ENCODE results near the gene NEK1. TPM values are rescaled to one million over a fixed set of nuclear protein-coding genes. Genes with fewer than 3 reads are reported as not detected.

Gene NEK1
- total RNA-seq, 2 experiments from 2014 or later, result 15.4 to 16.9 TPM

DNA sequence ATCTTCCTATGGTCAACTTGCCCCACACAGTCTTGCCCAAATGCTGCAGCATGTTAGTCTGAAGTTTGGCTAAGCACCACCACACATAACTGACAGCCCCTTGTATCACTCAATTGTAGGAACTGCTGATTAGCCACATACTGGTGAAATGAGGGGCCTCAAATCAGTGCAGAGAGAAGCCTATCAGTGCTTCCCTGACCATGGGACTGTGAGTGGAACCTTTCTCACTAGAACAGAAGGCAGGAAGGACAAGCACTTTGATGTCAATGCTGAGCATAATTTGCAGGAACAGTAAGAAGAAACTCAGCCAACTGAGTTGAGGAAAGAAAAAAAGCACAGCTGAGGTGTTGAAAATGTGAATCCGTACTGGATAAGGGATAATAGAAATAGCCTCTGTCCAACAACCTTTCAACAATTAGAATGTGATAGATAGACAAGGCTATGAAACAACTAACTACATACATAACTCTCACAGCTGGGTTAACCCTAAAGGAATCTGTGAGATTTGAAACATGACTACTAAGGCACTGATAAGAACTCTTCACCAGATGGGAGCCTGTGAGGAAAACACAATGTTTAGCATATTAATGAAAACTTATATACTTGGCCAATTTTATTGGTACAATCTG, 205.1 kb downstream of the NEK1 start:
- Mint-ChIP-seq H3K9me3 (no peaks in the 10 kb centered on the region), H3K27me3 (no peaks in the 10 kb centered on the region), H3K36me3 (peaks cover 10% of the 10 kb centered on the region), H3K27ac (no peak overlapping the region), H3K4me3 (no peak overlapping the region), H3K4me1 (peaks cover 24% of the 10 kb centered on the region)
- ATAC-seq (ENCODE audit: low read depth) (no peak), DNase-seq (no peak)
- POLR2A ChIA-PET, result no interaction called here

DNA sequence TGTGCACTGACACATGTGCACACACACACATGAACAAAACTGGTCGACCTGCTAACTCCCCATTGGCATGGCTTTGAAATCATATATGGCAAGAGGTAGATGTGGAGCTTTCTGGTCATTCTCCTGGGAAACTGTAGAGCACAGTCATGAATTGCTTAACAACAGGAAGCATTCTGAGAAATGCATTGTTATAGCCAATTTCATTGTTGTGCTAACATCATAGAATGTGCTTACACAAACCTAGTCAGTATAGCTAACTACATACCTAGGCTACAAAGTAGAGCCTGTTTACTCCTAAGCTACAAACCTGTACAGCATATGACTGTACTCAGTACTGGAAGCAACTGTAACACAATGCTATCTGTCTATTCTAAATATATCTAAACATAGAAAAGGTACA, 207.4 kb downstream of the NEK1 start:
- Mint-ChIP-seq H3K27ac (no peak overlapping the region), H3K4me1 (peaks cover 7% of the 10 kb centered on the region)

DNA sequence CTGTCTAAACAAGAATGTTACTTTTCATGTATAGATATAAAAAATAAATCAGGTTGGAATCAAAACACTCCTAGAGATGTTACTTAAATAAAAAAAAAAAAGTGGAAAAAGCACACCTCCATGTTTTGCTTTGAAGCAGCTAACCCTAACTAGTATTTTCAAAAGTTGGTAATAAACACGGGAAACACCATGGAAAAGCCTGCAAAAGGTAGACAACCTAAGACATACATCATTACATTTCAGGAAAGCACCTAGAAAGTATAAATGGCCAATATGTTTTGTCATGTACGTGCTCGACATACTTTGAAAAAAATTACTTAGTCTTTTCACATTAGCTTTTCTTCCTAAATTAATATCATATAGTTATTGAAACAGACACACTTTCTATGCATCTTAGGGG, 211.6 kb downstream of the NEK1 start:
- ATAC-seq (ENCODE audit: low read depth), result no peak
- Mint-ChIP-seq H3K4me1 (no peaks in the 10 kb centered on the region), H3K36me3 (peaks cover 16% of the 10 kb centered on the region), H3K9me3 (no peaks in the 10 kb centered on the region), H3K27me3 (no peaks in the 10 kb centered on the region), H3K27ac (no peak overlapping the region), H3K4me3 (no peak overlapping the region)
- POLR2A ChIA-PET, result no interaction called here
- no peak for DNase-seq

More for the DNA sequence above, 207.4 kb downstream of the NEK1 start:
- POLR2A ChIA-PET, result interaction anchor here (0.6 to 0.9 kb wide), 2 partner anchors 8 to 9 kb away, joined by 3 to 10 read pairs; no protein-coding TSS in a partner anchor
- DNase-seq, result no peak
- no peaks in the 10 kb centered on the region for H3K27me3 Mint-ChIP-seq
- peaks cover 16% of the 10 kb centered on the region for H3K36me3 Mint-ChIP-seq
- no peaks in the 10 kb centered on the region for H3K9me3 Mint-ChIP-seq
- H3K4me3 Mint-ChIP-seq, result no peak overlapping the region
- ATAC-seq (ENCODE audit: low read depth), result no peak

DNA sequence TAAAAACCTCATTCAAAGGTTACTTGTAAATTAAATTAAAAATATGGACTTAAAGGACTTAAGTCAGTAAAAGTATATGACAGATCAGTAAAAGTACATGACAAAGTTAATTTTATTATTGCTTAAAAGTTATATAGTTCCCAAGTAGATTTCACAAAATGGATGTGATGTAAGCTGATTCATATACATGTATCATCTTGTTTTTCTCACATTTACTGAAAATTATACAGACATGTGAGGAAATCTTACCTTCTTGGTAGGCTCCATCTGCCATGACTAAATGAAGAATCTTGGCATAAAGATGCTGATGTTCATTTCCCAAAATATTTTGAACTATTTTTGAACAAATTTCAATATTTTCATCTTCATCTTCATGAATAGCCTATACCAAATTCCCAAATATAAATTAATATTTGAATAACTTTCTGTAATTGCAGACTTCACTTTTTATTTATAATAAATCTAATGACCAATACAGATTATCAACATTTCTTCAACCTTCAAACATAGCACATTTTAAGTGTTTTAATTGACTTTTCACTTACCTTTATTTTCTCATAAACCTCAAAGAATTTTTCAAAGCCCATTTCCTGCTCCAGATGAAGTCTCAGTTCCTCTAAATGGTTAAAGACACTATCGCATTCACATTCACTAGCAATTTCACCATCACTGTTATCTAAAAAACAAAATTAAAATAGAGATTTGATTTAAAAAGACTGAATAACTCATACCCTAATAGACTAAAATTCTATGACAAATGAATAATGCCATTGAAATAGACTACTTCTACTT, 212.2 kb downstream of the NEK1 start:
- ATAC-seq (ENCODE audit: low read depth), result no peak
- Mint-ChIP-seq H3K27ac (no peak overlapping the region), H3K36me3 (peaks cover 16% of the 10 kb centered on the region), H3K4me1 (no peaks in the 10 kb centered on the region), H3K27me3 (no peaks in the 10 kb centered on the region), H3K9me3 (no peaks in the 10 kb centered on the region), H3K4me3 (no peak overlapping the region)
- POLR2A ChIA-PET, result no interaction called here
- DNase-seq, result no peak

DNA sequence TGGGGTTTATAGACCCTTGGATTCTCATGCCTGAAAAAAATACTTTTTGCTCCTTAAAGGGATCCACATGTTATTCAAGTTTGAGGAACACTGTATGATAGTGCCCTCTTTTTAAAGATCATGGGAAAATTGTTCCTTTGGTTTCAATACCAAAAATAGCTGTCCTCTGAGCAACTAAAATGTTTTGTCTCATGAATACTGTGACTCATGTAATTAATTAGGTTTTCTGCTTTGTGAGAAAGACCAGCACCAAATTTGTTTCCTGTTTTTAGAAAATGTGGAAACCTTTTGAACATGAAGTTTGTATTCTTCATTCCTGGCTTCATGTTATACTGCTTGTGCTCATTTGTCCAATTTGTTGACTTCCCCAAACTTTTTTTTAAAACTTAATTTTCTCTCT, 214.1 kb downstream of the NEK1 start:
- Mint-ChIP-seq H3K36me3 (peaks cover 14% of the 10 kb centered on the region), H3K4me3 (no peak overlapping the region), H3K9me3 (no peaks in the 10 kb centered on the region), H3K4me1 (no peaks in the 10 kb centered on the region), H3K27ac (no peak overlapping the region), H3K27me3 (no peaks in the 10 kb centered on the region)
- no peak for ATAC-seq (ENCODE audit: low read depth)
- POLR2A ChIA-PET, result no interaction called here
- DNase-seq, result no peak

DNA sequence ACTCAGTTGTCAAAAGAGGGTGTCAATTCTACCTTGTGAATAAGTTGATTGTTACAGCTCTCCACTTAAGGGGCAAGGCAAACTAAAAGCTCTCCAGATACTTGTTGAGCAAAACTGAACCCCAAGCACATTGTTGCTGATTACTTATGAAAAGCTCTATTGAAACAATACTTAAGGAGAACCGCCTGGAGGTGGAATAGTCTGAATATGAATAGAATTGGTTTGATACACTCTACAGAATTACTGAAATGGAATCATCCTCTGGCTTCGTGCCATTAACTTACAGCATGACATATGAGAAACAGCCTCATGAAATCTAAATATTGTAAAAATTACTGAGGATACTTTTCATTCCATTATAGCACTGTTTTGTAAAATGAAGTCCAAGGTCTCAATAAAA, 214.6 kb downstream of the NEK1 start:
- Mint-ChIP-seq H3K4me1 (no peaks in the 10 kb centered on the region), H3K36me3 (peaks cover 14% of the 10 kb centered on the region), H3K27ac (no peak overlapping the region), H3K4me3 (no peak overlapping the region), H3K27me3 (no peaks in the 10 kb centered on the region), H3K9me3 (no peaks in the 10 kb centered on the region)
- POLR2A ChIA-PET, result interaction anchor here (0.8 kb wide), 1 partner anchor 8 kb away, joined by 3 read pairs; no protein-coding TSS in a partner anchor
- no peak for ATAC-seq (ENCODE audit: low read depth)
- no peak for DNase-seq

DNA sequence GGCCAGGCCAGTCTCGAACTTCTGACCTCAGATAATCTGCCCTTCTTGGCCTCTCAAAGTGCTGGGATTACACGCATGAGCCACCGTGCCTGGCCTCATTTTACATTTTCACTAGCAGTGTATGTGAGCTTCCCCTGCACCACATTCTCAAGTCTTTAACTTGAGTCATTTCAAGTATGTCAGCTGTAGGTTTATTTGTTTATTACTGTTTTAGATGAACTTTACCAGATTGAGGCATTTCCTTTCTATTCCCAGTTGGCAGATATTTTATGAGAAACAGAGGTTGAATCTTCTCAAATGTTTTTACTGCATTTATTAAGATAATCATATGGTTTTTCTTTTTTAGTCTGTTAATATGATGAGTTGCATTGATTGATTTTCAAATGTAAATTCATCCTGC, 227.0 kb downstream of the NEK1 start:
- H3K4me3 Mint-ChIP-seq, result no peak overlapping the region
- POLR2A ChIA-PET, result no interaction called here
- no peaks in the 10 kb centered on the region for H3K27me3 Mint-ChIP-seq
- DNase-seq (no peak), ATAC-seq (ENCODE audit: low read depth) (no peak)
- H3K36me3 Mint-ChIP-seq, result no peaks in the 10 kb centered on the region
- H3K27ac Mint-ChIP-seq, result no peak overlapping the region
- no peaks in the 10 kb centered on the region for H3K4me1 Mint-ChIP-seq
- no peaks in the 10 kb centered on the region for H3K9me3 Mint-ChIP-seq

DNA sequence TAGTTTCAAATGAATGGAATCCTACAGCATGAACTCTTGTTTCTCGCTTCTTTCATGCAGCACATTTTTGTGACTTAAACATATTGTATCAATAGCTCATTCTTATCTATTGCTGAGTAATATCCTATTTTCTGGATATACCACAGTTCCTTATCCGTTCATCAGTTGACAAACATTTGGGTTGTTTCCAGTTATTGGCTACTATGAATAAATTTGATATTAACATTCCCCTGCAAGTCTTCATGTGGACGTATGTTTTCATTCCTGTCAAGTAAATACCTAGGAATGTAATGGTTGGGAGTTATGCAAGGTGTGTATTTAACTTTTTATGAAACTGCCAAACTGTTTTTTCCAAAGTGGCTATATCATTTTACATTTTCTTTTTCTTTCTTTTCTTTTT, 227.6 kb downstream of the NEK1 start:
- POLR2A ChIA-PET, result no interaction called here
- no peak for DNase-seq

DNA sequence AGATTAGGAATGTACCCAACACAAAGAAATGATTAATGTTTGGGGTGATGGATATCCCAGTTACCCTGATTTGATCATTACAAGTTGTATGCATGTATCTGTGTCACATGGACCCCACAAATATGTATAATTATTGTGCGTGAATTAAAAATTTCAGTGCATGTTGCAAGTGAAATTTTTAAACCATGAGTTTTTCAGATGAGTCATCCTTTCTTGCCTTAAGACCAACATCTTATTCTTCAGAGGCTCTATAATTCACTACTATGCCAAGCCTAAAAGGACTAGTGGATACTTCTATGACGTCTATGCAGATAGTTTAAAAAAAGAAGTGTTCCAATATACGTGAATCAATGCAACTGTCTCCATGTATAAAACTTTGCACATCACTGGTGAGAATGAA, 228.7 kb downstream of the NEK1 start:
- no peaks in the 10 kb centered on the region for H3K9me3 Mint-ChIP-seq
- no peak overlapping the region for H3K27ac Mint-ChIP-seq
- peaks cover 10% of the 10 kb centered on the region for H3K27me3 Mint-ChIP-seq
- no peaks in the 10 kb centered on the region for H3K36me3 Mint-ChIP-seq
- H3K4me1 Mint-ChIP-seq, result no peaks in the 10 kb centered on the region
- H3K4me3 Mint-ChIP-seq, result no peak overlapping the region
- ATAC-seq (ENCODE audit: low read depth) (no peak), DNase-seq (no peak)
- POLR2A ChIA-PET, result no interaction called here

More for the DNA sequence above, 227.6 kb downstream of the NEK1 start:
- Mint-ChIP-seq H3K36me3 (no peaks in the 10 kb centered on the region), H3K27ac (no peak overlapping the region), H3K9me3 (no peaks in the 10 kb centered on the region), H3K4me1 (no peaks in the 10 kb centered on the region), H3K27me3 (peaks cover 2% of the 10 kb centered on the region), H3K4me3 (no peak overlapping the region)
- no peak for ATAC-seq (ENCODE audit: low read depth)

DNA sequence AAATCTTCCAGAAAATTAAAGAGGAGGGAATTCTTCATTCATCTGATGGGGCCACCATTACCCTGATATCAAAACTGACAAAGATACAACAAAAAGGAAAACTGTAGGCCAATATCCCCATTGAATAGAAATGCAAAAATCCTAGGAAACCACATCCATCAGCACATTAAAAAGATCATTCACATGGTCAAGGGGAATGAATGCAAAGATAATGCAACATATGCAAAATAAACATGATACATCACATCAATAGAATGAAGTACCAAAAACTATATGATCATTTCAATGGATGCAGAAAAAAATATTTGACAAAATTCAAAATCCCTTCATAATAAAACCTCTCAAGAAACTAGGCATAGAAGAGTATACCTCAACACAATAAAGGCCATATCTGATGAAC, 232.7 kb downstream of the NEK1 start:
- Mint-ChIP-seq H3K9me3 (peaks cover 13% of the 10 kb centered on the region), H3K27ac (no peak overlapping the region), H3K4me3 (no peak overlapping the region), H3K36me3 (peaks cover 1% of the 10 kb centered on the region), H3K4me1 (no peaks in the 10 kb centered on the region), H3K27me3 (peaks cover 13% of the 10 kb centered on the region)
- DNase-seq (no peak), ATAC-seq (ENCODE audit: low read depth) (no peak)
- POLR2A ChIA-PET, result no interaction called here

DNA sequence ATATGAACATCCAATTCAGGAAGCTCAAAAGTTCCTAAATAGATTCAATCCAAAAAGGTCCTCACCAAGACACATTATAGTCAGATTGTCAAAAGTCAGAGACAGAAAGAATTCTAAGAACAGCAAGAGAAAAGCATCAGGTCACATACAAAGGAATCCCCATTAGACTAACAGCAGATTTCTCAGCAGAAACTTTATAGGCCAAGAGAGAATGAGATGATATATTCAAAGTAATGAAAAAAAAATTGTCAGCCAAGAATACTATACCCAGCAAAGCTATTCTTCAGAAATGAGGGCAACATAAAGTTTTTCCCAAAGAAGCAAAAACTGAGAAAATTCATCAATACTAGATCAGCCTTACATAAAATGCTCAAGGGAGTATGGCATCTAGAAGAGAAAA, 235.0 kb downstream of the NEK1 start:
- H3K27me3 Mint-ChIP-seq, result peaks cover 13% of the 10 kb centered on the region
- DNase-seq, result no peak
- peaks cover 1% of the 10 kb centered on the region for H3K36me3 Mint-ChIP-seq
- ATAC-seq (ENCODE audit: low read depth), result no peak
- no peaks in the 10 kb centered on the region for H3K4me1 Mint-ChIP-seq
- POLR2A ChIA-PET, result no interaction called here
- no peak overlapping the region for H3K27ac Mint-ChIP-seq
- H3K4me3 Mint-ChIP-seq, result no peak overlapping the region
- H3K9me3 Mint-ChIP-seq, result peaks cover 13% of the 10 kb centered on the region

DNA sequence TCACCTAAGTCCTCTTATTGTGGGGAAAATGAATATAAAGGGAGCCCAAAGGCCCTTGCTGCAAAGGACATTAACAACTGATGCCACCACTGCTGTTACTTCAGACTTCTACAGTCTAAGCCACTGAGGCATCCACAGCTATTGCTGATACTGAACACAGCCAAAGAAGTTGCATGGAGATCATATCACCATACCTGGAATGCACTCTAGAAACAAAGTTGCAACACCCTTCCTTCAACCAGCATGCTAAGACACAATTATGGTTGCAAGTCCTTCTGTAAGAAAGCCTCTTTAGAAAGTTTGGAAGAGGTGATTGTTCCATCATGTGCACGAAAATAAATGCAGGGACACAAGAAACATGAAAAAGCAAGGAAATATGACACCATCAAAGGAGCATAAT, 236.0 kb downstream of the NEK1 start:
- Mint-ChIP-seq H3K27me3 (peaks cover 13% of the 10 kb centered on the region), H3K27ac (no peak overlapping the region), H3K36me3 (peaks cover 1% of the 10 kb centered on the region), H3K4me3 (no peak overlapping the region), H3K9me3 (peaks cover 13% of the 10 kb centered on the region), H3K4me1 (no peaks in the 10 kb centered on the region)
- DNase-seq (no peak), ATAC-seq (ENCODE audit: low read depth) (no peak)
- POLR2A ChIA-PET, result no interaction called here

DNA sequence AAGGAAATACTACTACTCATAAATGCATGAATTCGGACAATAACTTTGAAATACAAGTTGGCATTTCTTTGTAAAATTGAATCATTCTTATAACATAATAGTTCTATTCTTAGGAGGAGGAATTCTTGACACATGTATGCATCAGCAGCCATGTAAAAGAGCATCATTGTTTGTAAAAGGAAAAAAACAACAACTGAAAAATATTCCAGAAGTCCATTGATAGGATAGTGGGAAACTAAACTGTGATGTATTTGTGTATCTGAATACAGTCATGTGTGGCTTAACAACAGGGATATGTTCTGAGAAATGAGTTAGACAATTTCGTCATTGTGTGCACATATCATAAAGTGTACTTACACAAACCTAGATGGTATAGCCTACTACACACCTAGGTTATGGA, 239.6 kb downstream of the NEK1 start:
- Mint-ChIP-seq H3K4me3 (no peak overlapping the region), H3K36me3 (peaks cover 1% of the 10 kb centered on the region), H3K27ac (no peak overlapping the region), H3K4me1 (no peaks in the 10 kb centered on the region), H3K9me3 (peaks cover 13% of the 10 kb centered on the region), H3K27me3 (peaks cover 3% of the 10 kb centered on the region)
- ATAC-seq (ENCODE audit: low read depth) (no peak), DNase-seq (no peak)
- POLR2A ChIA-PET, result no interaction called here

DNA sequence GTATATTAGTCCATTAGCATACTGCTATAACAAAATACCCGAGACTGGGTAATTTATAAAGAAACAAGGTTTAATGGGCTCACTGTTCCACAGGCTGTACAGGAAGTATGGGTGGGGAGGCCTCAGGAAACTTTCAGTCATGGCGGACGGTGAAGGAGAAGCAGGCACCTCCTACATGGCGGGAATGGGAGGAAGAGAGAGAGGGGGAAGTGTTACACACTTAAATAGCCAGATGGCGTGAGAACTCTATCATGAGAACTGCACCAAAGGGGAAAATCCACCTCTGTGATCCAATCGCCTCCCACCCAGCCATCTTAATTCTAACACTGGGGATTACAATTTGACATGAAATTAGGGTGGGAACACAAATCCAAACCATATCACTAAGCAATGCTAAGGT, 242.7 kb downstream of the NEK1 start:
- no peaks in the 10 kb centered on the region for H3K4me1 Mint-ChIP-seq
- H3K27ac Mint-ChIP-seq, result no peak overlapping the region
- DNase-seq, result no peak
- H3K9me3 Mint-ChIP-seq, result no peaks in the 10 kb centered on the region
- H3K27me3 Mint-ChIP-seq, result peaks cover 3% of the 10 kb centered on the region
- no peaks in the 10 kb centered on the region for H3K36me3 Mint-ChIP-seq
- no peak overlapping the region for H3K4me3 Mint-ChIP-seq
- no peak for ATAC-seq (ENCODE audit: low read depth)
- POLR2A ChIA-PET, result no interaction called here

Measured in activated naive CD8-positive, alpha-beta T cell treated with anti-CD3 and anti-CD28 coated beads, Interleukin-2, amount 10 ng/mL, durations not matched to agents 7 days and 5 days (primary cell).